ENCODE data around the gene GRID1.
"Not testable (repeated sequence)": the region's sequence is repeated elsewhere in the genome, so short reads cannot be mapped to it uniquely, and the experiment has no call there.

The GRID1 gene

DNA sequence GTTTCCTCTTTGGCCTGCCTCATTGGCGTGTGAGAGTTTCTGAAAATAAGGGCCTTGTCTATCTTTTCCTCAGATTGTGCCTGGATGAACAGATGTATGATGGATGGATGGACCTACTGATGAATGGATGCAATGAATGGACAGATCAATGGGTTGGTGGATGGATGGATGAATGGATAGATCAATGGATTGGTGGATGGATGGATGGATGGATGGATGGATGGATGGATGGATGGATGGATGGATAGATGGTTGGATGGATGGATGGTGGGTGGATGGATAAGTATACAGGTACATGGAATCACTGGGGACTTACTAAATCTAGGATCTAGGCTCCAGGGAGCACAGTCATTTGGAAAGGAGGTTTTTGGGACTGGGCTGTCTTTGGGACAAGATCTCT is 331.9 kb downstream of the GRID1 start:
- no peak overlapping the region for H2AFZ ChIP-seq (ENCODE audit: low read length)
- no peak for DNase-seq
- no peaks in the 10 kb centered on the region for H3K79me2 ChIP-seq (ENCODE audit: low read length)
- no peaks in the 10 kb centered on the region for H3K4me1 ChIP-seq (ENCODE audit: low read length)
- H3K9me2 ChIP-seq (replicated peaks; ENCODE audit: insufficient read depth, low read length): no peaks in the 10 kb centered on the region
- no peaks in the 10 kb centered on the region for H3F3A ChIP-seq (ENCODE audit: insufficient read depth, low read length)
- no peaks in the 10 kb centered on the region for H3K36me3 ChIP-seq (replicated peaks; ENCODE audit: insufficient read depth, low read length)
- no peak overlapping the region for H3K4me3 ChIP-seq (ENCODE audit: low read length)
- no peak overlapping the region for H3K4me2 ChIP-seq (ENCODE audit: low read depth, low read length)
- no peak for TF ChIP-seq EZH2 (optimal IDR thresholded peaks at IDR 0.05; ENCODE audit: low read depth, low read length)
- TF ChIP-seq EZH2phosphoT487 (IDR thresholded peaks at IDR 0.05; ENCODE audit: low read length): no peak
- TF ChIP-seq, protein P1, sequence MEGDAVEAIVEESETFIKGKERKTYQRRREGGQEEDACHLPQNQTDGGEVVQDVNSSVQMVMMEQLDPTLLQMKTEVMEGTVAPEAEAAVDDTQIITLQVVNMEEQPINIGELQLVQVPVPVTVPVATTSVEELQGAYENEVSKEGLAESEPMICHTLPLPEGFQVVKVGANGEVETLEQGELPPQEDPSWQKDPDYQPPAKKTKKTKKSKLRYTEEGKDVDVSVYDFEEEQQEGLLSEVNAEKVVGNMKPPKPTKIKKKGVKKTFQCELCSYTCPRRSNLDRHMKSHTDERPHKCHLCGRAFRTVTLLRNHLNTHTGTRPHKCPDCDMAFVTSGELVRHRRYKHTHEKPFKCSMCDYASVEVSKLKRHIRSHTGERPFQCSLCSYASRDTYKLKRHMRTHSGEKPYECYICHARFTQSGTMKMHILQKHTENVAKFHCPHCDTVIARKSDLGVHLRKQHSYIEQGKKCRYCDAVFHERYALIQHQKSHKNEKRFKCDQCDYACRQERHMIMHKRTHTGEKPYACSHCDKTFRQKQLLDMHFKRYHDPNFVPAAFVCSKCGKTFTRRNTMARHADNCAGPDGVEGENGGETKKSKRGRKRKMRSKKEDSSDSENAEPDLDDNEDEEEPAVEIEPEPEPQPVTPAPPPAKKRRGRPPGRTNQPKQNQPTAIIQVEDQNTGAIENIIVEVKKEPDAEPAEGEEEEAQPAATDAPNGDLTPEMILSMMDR (IDR thresholded peaks at IDR 0.05; ENCODE audit: low read length): no peak
- H3K27me3 ChIP-seq (replicated peaks; ENCODE audit: insufficient read depth, low read length): no peaks in the 10 kb centered on the region
- no peaks in the 10 kb centered on the region for H3K9me3 ChIP-seq (replicated peaks; ENCODE audit: insufficient read depth, low read length)
- H4K20me1 ChIP-seq (ENCODE audit: insufficient read depth, low read length): no peaks in the 10 kb centered on the region
- H3K27ac ChIP-seq (ENCODE audit: low read length): no peak overlapping the region
- no peak overlapping the region for H3K9ac ChIP-seq (ENCODE audit: low read length)

DNA sequence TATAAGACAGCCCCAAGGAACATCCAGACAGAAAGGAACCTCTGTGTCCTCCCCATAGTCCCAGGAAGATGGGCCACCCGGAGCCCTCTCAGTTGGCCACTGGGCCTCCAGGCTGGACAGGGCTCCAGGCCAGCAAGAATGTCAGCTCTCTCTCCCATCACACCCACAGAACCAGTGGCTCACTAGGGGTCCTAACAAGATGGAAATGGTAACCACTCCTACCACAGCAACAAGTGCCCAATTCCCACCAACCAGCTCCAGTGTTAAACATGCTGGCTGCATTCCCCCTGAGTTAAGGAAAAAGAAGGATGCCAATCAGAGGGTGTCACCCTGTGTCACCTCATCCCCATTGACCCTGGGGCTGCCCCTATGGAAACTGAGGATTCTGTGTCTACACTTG is 333.0 kb downstream of the GRID1 start:
- Histone ChIP-seq H3K27me3 (replicated peaks; ENCODE audit: insufficient read depth, low read length) (no peaks in the 10 kb centered on the region), H3K27ac (ENCODE audit: low read length) (no peak overlapping the region), H4K20me1 (ENCODE audit: insufficient read depth, low read length) (no peaks in the 10 kb centered on the region), H3K4me2 (ENCODE audit: low read depth, low read length) (no peak overlapping the region), H3K9me2 (replicated peaks; ENCODE audit: insufficient read depth, low read length) (no peaks in the 10 kb centered on the region), H3K4me3 (ENCODE audit: low read length) (no peak overlapping the region), H2AFZ (ENCODE audit: low read length) (no peak overlapping the region), H3K36me3 (replicated peaks; ENCODE audit: insufficient read depth, low read length) (no peaks in the 10 kb centered on the region), H3K79me2 (ENCODE audit: low read length) (no peaks in the 10 kb centered on the region), H3K9me3 (replicated peaks; ENCODE audit: insufficient read depth, low read length) (no peaks in the 10 kb centered on the region), H3F3A (ENCODE audit: insufficient read depth, low read length) (no peaks in the 10 kb centered on the region), H3K4me1 (ENCODE audit: low read length) (no peaks in the 10 kb centered on the region), H3K9ac (ENCODE audit: low read length) (no peak overlapping the region)
- no peak for DNase-seq
- TF ChIP-seq, protein P1 (IDR thresholded peaks at IDR 0.05; ENCODE audit: low read length): no peak
- TF ChIP-seq EZH2 (optimal IDR thresholded peaks at IDR 0.05; ENCODE audit: low read depth, low read length): no peak
- no peak for TF ChIP-seq EZH2phosphoT487 (IDR thresholded peaks at IDR 0.05; ENCODE audit: low read length)

DNA sequence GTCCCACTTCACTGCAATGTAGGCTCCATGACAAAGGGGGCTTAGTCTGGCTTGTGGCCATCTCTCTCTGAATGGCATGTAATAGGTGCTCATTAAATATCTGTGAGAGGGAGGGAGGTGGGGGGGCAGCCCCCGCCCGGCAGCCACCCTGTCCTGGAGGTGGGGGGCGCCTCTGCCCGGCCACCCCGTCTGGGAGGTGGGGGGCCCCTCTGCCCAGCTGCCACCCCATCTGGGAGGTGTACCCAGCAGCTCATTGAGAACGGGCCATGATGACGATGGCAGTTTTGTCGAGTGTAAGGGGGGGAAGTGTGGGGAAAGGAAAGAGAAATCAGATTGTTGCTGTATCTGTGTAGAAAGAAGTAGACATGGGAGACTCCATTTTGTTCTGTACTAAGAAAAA is 334.5 kb downstream of the GRID1 start:
- H3K27ac ChIP-seq (ENCODE audit: low read length): not testable (repeated sequence)

DNA sequence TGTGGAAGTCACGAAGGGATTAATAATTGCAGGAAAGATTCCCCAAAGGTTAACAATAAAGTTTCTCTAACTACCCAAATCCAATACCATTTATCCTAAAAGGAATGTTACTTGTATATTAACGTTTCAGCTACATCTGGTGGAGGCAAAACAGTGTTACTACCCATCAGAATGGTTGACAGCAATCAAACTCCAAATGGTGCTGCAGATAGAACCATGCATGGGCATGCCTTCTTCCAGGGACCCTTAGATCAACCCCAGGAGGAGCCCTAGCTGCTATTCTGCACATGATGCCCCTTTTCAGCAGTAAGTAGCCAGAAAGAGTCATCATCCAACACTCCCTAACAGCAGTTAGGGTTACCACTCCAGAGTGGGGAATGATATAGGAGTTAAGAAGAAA is 336.3 kb downstream of the GRID1 start:
- H3K9me2 ChIP-seq (replicated peaks; ENCODE audit: insufficient read depth, low read length): no peaks in the 10 kb centered on the region
- no peaks in the 10 kb centered on the region for H3K4me1 ChIP-seq (ENCODE audit: low read length)
- H3F3A ChIP-seq (ENCODE audit: insufficient read depth, low read length): no peaks in the 10 kb centered on the region
- no peak overlapping the region for H3K4me2 ChIP-seq (ENCODE audit: low read depth, low read length)
- no peaks in the 10 kb centered on the region for H3K9me3 ChIP-seq (replicated peaks; ENCODE audit: insufficient read depth, low read length)
- no peak overlapping the region for H2AFZ ChIP-seq (ENCODE audit: low read length)
- TF ChIP-seq, protein P1 (IDR thresholded peaks at IDR 0.05; ENCODE audit: low read length): no peak
- TF ChIP-seq EZH2phosphoT487 (IDR thresholded peaks at IDR 0.05; ENCODE audit: low read length): no peak
- H3K27me3 ChIP-seq (replicated peaks; ENCODE audit: insufficient read depth, low read length): no peaks in the 10 kb centered on the region
- DNase-seq: no peak
- H3K36me3 ChIP-seq (replicated peaks; ENCODE audit: insufficient read depth, low read length): no peaks in the 10 kb centered on the region
- H4K20me1 ChIP-seq (ENCODE audit: insufficient read depth, low read length): no peaks in the 10 kb centered on the region
- H3K4me3 ChIP-seq (ENCODE audit: low read length): no peak overlapping the region
- H3K27ac ChIP-seq (ENCODE audit: low read length): no peak overlapping the region
- H3K79me2 ChIP-seq (ENCODE audit: low read length): no peaks in the 10 kb centered on the region
- no peak overlapping the region for H3K9ac ChIP-seq (ENCODE audit: low read length)

More for the DNA sequence above, 334.5 kb downstream of the GRID1 start:
- not testable (repeated sequence) for H4K20me1 ChIP-seq (ENCODE audit: insufficient read depth, low read length); H3K4me2 ChIP-seq (ENCODE audit: low read depth, low read length); H3K4me3 ChIP-seq (ENCODE audit: low read length); H3K27me3 ChIP-seq (replicated peaks; ENCODE audit: insufficient read depth, low read length); H3K4me1 ChIP-seq (ENCODE audit: low read length); H3K9me2 ChIP-seq (replicated peaks; ENCODE audit: insufficient read depth, low read length); H3K79me2 ChIP-seq (ENCODE audit: low read length); H2AFZ ChIP-seq (ENCODE audit: low read length); H3K9ac ChIP-seq (ENCODE audit: low read length); H3F3A ChIP-seq (ENCODE audit: insufficient read depth, low read length); H3K9me3 ChIP-seq (replicated peaks; ENCODE audit: insufficient read depth, low read length); DNase-seq; H3K36me3 ChIP-seq (replicated peaks; ENCODE audit: insufficient read depth, low read length)
